Upper lobe of left lung (tissue), 4 donors: ENCODE data around the gene MYO19.

ENCODE experiments used
- CTCF ChIP-seq, 6 experiments: fragments of 450-650 bp in 4 of 6; fragments of 200-600 bp in 2 of 6; sonication (generic) in 2 of 6; IDR thresholded peaks; one replicate each; pipeline ENCODE4 v1.5.1; 2016 to 2019; ENCODE audit warnings: antibody characterized with exemption in 6 of 6
- POLR2A ChIP-seq, 4 donors: fragments of 450-650 bp; IDR thresholded peaks; one replicate each; pipeline ENCODE4 v1.5.1; 2016 to 2017; ENCODE audit warnings: antibody characterized with exemption in 4 of 4, mild to moderate bottlenecking in 2 of 4

- TF ChIP-seq CTCF (IDR thresholded peaks at IDR 0.05) (no peak), POLR2A (IDR thresholded peaks at IDR 0.05) (no peak)
Observed at GRCh38 chr17:36535669-36536081, 1.0 kb upstream of the MYO19 start.
